ENCODE results near the gene FAN1.

DNA sequence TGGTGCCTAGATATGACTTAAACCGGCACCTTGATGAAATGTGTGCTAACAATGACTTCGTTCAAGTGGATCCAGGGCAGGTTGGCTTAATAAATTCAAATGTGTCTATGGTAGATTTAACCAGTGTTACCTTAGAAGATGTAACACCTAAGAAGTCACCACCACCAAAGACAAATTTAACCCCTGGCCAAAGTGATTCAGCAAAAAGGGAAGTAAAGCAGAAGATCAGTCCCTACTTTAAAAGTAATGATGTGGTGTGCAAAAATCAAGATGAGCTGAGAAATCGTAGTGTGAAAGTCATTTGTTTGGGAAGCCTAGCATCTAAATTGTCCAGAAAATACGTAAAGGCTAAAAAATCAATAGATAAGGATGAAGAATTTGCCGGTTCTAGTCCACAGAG lies 1.1 kb downstream of the FAN1 start:
- no peak for TF ChIP-seq EZH2 (IDR thresholded peaks at IDR 0.05; ENCODE audit: low read length, missing control alignments)
- TF ChIP-seq, protein P1, sequence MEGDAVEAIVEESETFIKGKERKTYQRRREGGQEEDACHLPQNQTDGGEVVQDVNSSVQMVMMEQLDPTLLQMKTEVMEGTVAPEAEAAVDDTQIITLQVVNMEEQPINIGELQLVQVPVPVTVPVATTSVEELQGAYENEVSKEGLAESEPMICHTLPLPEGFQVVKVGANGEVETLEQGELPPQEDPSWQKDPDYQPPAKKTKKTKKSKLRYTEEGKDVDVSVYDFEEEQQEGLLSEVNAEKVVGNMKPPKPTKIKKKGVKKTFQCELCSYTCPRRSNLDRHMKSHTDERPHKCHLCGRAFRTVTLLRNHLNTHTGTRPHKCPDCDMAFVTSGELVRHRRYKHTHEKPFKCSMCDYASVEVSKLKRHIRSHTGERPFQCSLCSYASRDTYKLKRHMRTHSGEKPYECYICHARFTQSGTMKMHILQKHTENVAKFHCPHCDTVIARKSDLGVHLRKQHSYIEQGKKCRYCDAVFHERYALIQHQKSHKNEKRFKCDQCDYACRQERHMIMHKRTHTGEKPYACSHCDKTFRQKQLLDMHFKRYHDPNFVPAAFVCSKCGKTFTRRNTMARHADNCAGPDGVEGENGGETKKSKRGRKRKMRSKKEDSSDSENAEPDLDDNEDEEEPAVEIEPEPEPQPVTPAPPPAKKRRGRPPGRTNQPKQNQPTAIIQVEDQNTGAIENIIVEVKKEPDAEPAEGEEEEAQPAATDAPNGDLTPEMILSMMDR (conservative IDR thresholded peaks at IDR 0.05 in 1 of 2, IDR thresholded peaks at IDR 0.05 in 1 of 2; ENCODE audit: low read depth in 1 of 2, low read length in 2 of 2): no peak

All from fibroblast of lung (primary cell).